Fibroblast of pulmonary artery (primary cell): Measurements from ENCODE around the gene KCNQ1.

Experiments used
- DNase-seq: peaks from one replicate; pipeline ENCODE4 v3.0.0-alpha.2; 2010; ENCODE audit warnings: low read depth
- H3K4me3 ChIP-seq: replicated peaks from 2 replicates; pipeline ENCODE4 v1.5.1; 2011; ENCODE audit warnings: low read depth, mild to moderate bottlenecking, control low read depth, low read length, moderate library complexity
- CTCF ChIP-seq: IDR thresholded peaks from 2 replicates; pipeline ENCODE4 v1.5.1; 2011; ENCODE audit warnings: mild to moderate bottlenecking, control low read depth, low read length, inconsistent platforms; ENCODE audit errors: missing control alignments

The KCNQ1 gene

GRCh38 chr11:2554338-2555207 is 109.8 kb downstream of the KCNQ1 start:
- no peak for DNase-seq
- H3K4me3 ChIP-seq, result no peak overlapping the region
- TF ChIP-seq CTCF, result no peak

DNA sequence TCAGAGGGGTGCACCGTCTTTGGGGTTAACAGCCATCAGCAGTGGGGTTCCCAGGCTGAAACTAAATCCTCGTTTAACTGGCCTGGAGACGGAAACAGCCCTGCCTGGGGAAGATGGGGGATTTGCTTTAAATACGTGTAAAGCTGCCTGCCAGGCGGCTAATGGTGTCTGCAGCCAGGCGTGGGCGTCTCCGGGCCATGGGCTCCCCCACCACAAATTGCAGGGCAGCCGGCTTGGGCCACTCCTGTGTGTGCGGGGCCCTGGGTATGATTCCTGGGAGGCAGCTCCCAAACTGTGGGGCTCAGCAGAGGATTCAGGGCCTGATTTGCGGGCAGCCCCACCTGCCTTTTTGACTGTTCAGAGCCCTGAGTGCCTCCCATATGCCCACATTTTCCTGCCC is 110.5 kb downstream of the KCNQ1 start:
- DNase-seq, result no peak
- no peak overlapping the region for H3K4me3 ChIP-seq
- TF ChIP-seq CTCF, result no peak

- TF ChIP-seq CTCF, result no peak
- DNase-seq, result no peak
These were observed 111.1 kb downstream of the KCNQ1 start for GRCh38 chr11:2555891-2556290.

GRCh38 chr11:2557381-2557780 is 112.6 kb downstream of the KCNQ1 start:
- DNase-seq, result no peak
- H3K4me3 ChIP-seq, result no peak overlapping the region
- no peak for TF ChIP-seq CTCF

More at GRCh38 chr11:2555891-2556290, 111.1 kb downstream of the KCNQ1 start:
- no peak overlapping the region for H3K4me3 ChIP-seq

GRCh38 chr11:2558397-2558796 is 113.6 kb downstream of the KCNQ1 start:
- no peak overlapping the region for H3K4me3 ChIP-seq
- TF ChIP-seq CTCF, result no peak
- no peak for DNase-seq

DNA sequence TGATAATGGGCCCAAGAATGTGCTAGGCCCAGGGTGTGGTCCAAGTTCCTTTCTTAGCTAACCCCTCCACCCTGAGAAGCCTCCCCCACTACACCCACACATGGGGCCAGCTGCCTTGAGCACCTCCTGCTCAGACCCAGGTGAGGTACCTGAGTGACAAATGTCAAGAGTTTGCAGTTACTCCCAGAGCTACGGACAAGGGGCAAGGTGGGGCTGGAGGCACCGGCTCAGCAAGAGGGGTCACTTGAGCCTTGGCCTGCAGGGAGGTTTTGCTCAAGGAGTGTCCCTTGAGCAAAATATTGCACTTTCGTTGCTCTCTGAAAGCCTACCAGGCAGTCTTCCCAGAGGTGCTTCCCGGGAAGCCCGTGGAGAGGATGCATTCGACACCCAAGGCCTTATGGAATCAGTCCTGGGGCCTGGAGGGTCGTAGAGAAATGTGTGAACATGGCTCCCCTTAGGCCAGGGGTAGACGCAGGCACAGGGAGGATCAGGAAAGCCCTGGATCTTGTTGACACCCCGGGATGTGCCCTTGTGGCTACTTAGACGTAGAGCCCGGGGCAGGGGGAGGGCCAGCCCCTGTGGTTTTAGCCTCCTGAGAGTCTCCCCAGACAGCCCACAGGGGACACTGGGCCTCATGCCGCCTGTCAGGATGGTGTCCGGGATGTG is 114.2 kb downstream of the KCNQ1 start:
- no peak for TF ChIP-seq CTCF

More for the DNA sequence above, 114.2 kb downstream of the KCNQ1 start:
- no peak overlapping the region for H3K4me3 ChIP-seq
- no peak for DNase-seq
